ENCODE data around the gene ATF6.

GRCh38 chr1:161838885-161839284, 72.8 kb downstream of the ATF6 start:
- TF ChIP-seq ELF1 (tag; IDR thresholded peaks at IDR 0.05) (no peak), CHD1 (IDR thresholded peaks at IDR 0.05; ENCODE audit: low read length) (no peak), POLR2A (conservative IDR thresholded peaks at IDR 0.05) (no peak), POLR3G (IDR thresholded peaks at IDR 0.05; ENCODE audit: extremely low read depth, insufficient read length, insufficient replicate concordance) (no peak)
- TF ChIP-seq, protein P1, sequence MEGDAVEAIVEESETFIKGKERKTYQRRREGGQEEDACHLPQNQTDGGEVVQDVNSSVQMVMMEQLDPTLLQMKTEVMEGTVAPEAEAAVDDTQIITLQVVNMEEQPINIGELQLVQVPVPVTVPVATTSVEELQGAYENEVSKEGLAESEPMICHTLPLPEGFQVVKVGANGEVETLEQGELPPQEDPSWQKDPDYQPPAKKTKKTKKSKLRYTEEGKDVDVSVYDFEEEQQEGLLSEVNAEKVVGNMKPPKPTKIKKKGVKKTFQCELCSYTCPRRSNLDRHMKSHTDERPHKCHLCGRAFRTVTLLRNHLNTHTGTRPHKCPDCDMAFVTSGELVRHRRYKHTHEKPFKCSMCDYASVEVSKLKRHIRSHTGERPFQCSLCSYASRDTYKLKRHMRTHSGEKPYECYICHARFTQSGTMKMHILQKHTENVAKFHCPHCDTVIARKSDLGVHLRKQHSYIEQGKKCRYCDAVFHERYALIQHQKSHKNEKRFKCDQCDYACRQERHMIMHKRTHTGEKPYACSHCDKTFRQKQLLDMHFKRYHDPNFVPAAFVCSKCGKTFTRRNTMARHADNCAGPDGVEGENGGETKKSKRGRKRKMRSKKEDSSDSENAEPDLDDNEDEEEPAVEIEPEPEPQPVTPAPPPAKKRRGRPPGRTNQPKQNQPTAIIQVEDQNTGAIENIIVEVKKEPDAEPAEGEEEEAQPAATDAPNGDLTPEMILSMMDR (IDR thresholded peaks at IDR 0.05 in 2 of 3, conservative IDR thresholded peaks at IDR 0.05 in 1 of 3; ENCODE audit: insufficient read depth in 2 of 3, low read depth in 1 of 3, low read length in 3 of 3), result no peak
